Activated B cell treated with CpG ODN at 0.5 μM for 24 hours (primary cell): ENCODE results near the gene LAPTM5. TPM values are rescaled to one million over a fixed set of nuclear protein-coding genes. Genes with fewer than 3 reads are reported as not detected.

ENCODE experiments used
- ATAC-seq: fragments of 200-7000 bp; cut with Tn5 transposase; one replicate; pipeline ENCODE4 v1.10.0; 2021; ENCODE audit warnings: low read depth, mild to moderate bottlenecking, moderate library complexity
- CTCF ChIA-PET: fragments of 350-600 bp; sonication (Branson Sonifier 250); formaldehyde crosslinking; loops from one replicate; lab custom pipeline; 2021; ENCODE audit warnings: antibody characterized with exemption; lab: Charles Lee
- POLR2A ChIA-PET: fragments of 350-600 bp; sonication (Branson Sonifier 250); formaldehyde crosslinking; loops from one replicate; lab custom pipeline; 2021; ENCODE audit warnings: antibody characterized with exemption; lab: Charles Lee
- DNase-seq: peaks from one replicate; pipeline ENCODE4 v3.0.0; 2022
- H3K27ac Mint-ChIP-seq: one replicate; pipeline ENCODE4 v1.8.0; 2020; ENCODE audit warnings: mixed read lengths
- H3K27me3 Mint-ChIP-seq: one replicate; pipeline ENCODE4 v1.8.0; 2021; ENCODE audit warnings: mixed read lengths
- H3K36me3 Mint-ChIP-seq: one replicate; pipeline ENCODE4 v1.8.0; 2021; ENCODE audit warnings: low read depth, mixed read lengths
- H3K4me1 Mint-ChIP-seq: one replicate; pipeline ENCODE4 v1.8.0; 2021; ENCODE audit warnings: mixed read lengths
- H3K4me3 Mint-ChIP-seq: one replicate; pipeline ENCODE4 v1.8.0; 2020; ENCODE audit warnings: mild to moderate bottlenecking, mixed read lengths
- H3K9me3 Mint-ChIP-seq: one replicate; pipeline ENCODE4 v1.8.0; 2020; ENCODE audit warnings: mixed read lengths
- intact Hi-C: fragments of 100-400 bp; cut with micrococcal nuclease; formaldehyde crosslinking; loops from one replicate; pipeline ENCODE4 v1.15.1; 2024
- total RNA-seq: library from RNA; stranded (reverse); gene quantifications from 2 replicates; pipeline ENCODE4 v1.2.3, GENCODE V29; 2022
- TF ChIP-seq, protein P1 (sequence below): fragments of 200-600 bp; IDR thresholded peaks from one replicate; pipeline ENCODE4 v1.8.0; 2022; ENCODE audit warnings: antibody characterized with exemption, mild to moderate bottlenecking

Gene LAPTM5
- total RNA-seq, 1 donor from 2014 or later, result 766 TPM

DNA sequence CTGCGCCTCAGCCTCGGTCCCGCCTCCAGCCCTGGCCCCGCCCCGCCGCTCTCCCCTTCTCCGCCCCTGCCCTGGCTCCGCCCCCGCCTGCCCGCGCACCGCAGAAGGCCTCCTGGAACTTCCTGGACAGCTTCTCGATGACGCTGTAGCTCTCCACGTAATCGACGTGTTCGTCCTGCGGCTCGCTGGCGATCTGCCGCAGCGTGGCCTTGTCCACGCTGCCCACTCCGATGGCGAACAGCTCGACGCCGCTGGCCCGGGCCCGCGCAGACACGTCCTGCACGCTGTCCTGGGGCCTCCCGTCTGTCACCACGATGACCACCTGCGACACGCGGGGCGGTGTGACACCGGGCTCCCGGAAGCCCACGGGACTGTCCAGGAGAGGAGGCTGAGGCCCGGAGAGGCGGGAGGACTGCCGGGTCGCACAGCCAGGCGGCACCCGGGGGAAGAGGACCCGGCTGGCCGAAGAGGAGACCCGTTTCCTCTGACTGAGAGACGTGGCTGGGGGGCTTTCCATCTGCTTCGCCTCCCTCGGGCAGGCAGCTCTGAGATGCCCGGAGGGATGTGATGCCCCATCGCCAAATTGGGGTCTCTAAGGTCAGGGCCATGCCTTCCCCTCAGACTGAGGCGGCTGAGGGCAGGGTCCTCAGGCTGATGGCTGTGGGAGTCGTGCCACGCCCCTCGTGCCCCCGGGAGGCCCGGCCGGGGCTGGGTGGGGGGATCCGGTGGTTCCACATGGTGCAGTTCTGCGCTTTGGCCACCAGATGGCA, 38.8 kb downstream of the LAPTM5 start:
- ATAC-seq (peak; percentile 66), DNase-seq (peak; percentile 87)
- ChIA-PET POLR2A (interaction anchor here (0.5 to 5.1 kb wide), 19 partner anchors 11 to 1531 kb away, joined by 3 to 182 read pairs (median 7); partner anchors contain the start of genes LAPTM5, SNRNP40 and ZCCHC17), CTCF (interaction anchor here (0.7 to 5.6 kb wide), 23 partner anchors 10 to 1482 kb away, joined by 3 to 232 read pairs (median 7); partner anchors contain the start of genes LAPTM5, PTPRU and SDC3)
- H3K36me3 Mint-ChIP-seq, result peaks cover 20% of the 10 kb centered on the region
- TF ChIP-seq, protein P1, sequence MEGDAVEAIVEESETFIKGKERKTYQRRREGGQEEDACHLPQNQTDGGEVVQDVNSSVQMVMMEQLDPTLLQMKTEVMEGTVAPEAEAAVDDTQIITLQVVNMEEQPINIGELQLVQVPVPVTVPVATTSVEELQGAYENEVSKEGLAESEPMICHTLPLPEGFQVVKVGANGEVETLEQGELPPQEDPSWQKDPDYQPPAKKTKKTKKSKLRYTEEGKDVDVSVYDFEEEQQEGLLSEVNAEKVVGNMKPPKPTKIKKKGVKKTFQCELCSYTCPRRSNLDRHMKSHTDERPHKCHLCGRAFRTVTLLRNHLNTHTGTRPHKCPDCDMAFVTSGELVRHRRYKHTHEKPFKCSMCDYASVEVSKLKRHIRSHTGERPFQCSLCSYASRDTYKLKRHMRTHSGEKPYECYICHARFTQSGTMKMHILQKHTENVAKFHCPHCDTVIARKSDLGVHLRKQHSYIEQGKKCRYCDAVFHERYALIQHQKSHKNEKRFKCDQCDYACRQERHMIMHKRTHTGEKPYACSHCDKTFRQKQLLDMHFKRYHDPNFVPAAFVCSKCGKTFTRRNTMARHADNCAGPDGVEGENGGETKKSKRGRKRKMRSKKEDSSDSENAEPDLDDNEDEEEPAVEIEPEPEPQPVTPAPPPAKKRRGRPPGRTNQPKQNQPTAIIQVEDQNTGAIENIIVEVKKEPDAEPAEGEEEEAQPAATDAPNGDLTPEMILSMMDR, result peak; percentile 92
- intact Hi-C loops, result loop anchor here (1.0 to 5.0 kb wide), 9 partner anchors 35 to 1537 kb away; partner anchors contain the start of genes PUM1, SNRNP40, SRSF4 and ZCCHC17
- peak overlapping the region; percentile 87 for H3K4me3 Mint-ChIP-seq
- no peaks in the 10 kb centered on the region for H3K9me3 Mint-ChIP-seq
- H3K4me1 Mint-ChIP-seq, result peaks cover 42% of the 10 kb centered on the region
- H3K27me3 Mint-ChIP-seq, result no peaks in the 10 kb centered on the region
- peak overlapping the region; percentile 91 for H3K27ac Mint-ChIP-seq

DNA sequence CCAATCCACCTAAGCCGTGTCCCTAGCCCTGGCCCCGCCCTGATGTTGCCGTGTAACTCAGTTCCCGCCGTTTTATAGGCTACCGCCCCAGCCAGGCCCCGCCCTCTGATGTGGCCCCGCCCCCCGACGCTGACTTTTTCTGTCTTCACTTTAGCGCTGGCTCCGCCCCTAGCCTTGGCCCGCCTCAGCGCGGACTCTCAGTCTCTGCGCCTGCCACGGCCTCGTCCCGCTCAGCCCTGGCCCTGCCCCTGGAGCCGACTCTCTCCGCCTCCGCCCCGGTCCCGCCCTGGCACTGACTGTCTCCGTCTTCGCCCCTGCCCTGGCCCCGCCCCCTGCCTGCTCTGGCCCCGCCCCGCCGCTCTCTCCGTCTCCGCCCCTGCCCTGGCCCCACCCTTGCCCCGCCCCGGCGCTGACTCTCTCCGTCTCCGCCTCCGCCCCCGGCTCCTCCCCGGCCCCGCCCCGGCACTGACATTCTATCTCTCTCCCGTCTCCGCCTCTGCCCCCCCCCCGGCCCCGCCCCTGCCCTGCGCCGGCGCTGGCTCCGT, 39.4 kb downstream of the LAPTM5 start:
- DNase-seq (peak; percentile 97), ATAC-seq (peak; percentile 84)
- Mint-ChIP-seq H3K36me3 (peaks cover 18% of the 10 kb centered on the region), H3K27me3 (no peaks in the 10 kb centered on the region), H3K9me3 (no peaks in the 10 kb centered on the region), H3K4me1 (peaks cover 41% of the 10 kb centered on the region), H3K4me3 (peak overlapping the region; percentile 88), H3K27ac (peak overlapping the region; percentile 91)
- POLR2A ChIA-PET, result interaction anchor here (0.5 to 5.1 kb wide), 14 partner anchors 12 to 1532 kb away, joined by 4 to 182 read pairs (median 10); partner anchors contain the start of genes LAPTM5, SNRNP40 and ZCCHC17
- CTCF ChIA-PET, result interaction anchor here (1.0 to 5.6 kb wide), 18 partner anchors 11 to 1481 kb away, joined by 3 to 232 read pairs (median 14); partner anchors contain the start of genes LAPTM5, PTPRU and SDC3
- TF ChIP-seq, protein P1, result no peak
- intact Hi-C loops, result loop anchor here (1.0 to 5.0 kb wide), 4 partner anchors 36 to 1536 kb away; partner anchors contain the start of genes PUM1, SNRNP40, SRSF4 and ZCCHC17

DNA sequence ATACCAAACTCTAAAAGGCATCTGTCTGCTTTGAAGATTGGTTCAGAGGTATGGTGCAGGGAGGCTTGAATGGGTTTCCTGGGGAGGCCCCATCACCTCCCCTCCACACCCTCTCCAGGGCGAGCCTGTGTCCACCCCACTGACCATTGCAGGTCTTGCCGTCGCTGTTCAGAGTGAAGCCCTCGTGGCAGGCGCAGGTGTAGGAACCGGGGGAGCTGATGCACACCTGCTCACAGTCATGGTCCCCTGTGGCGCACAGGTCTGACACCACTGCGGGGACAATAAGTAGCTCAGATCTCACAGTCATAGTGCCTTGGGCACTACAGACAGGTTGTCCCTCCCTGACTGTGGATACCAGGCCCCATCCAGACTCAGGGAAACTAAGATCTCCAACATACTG, 40.9 kb downstream of the LAPTM5 start:
- TF ChIP-seq, protein P1, result no peak
- Mint-ChIP-seq H3K9me3 (no peaks in the 10 kb centered on the region), H3K36me3 (peaks cover 4% of the 10 kb centered on the region), H3K4me1 (peaks cover 30% of the 10 kb centered on the region), H3K4me3 (peak overlapping the region; percentile 73), H3K27me3 (peaks cover 5% of the 10 kb centered on the region), H3K27ac (peak overlapping the region; percentile 25)
- ATAC-seq, result no peak
- CTCF ChIA-PET, result interaction anchor here (1.6 kb wide), 1 partner anchor 1480 kb away, joined by 4 read pairs; the partner anchor contains the start of gene PTPRU
- POLR2A ChIA-PET, result no interaction called here
- DNase-seq, result no peak
- intact Hi-C loops, result loop anchor here (5.0 kb wide), 1 partner anchor 1534 kb away; the partner anchor contains the start of gene SRSF4

DNA sequence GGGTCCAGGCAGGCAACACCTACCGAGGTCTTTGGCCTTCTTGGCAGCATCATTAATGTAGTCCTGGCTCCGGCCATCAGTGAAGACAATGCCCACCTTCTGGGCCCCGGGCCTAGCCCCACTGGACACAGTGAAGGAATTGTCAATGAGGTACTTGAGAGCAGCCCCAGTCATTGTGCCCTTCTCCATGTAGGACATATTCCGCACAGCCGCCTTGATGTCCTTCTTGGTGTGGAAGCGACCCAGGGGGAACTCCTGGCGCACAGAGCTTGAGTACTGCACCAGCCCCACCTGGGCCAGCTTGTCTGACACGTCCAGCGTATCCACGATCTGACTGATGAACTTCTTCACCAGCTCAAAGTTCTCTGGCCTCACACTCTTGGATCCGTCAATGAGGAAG, 41.7 kb downstream of the LAPTM5 start:
- intact Hi-C loops, result loop anchor here (5.0 kb wide), 1 partner anchor 1534 kb away; the partner anchor contains the start of gene SRSF4
- CTCF ChIA-PET, result interaction anchor here (0.5 to 1.6 kb wide), 2 partner anchors 195 to 1479 kb away, joined by 3 to 4 read pairs; partner anchors contain the start of gene PTPRU
- TF ChIP-seq, protein P1, result no peak
- H3K9me3 Mint-ChIP-seq, result no peaks in the 10 kb centered on the region
- no peak for DNase-seq
- H3K27ac Mint-ChIP-seq, result no peak overlapping the region
- H3K36me3 Mint-ChIP-seq, result peaks cover 1% of the 10 kb centered on the region
- no peak overlapping the region for H3K4me3 Mint-ChIP-seq
- no peak for ATAC-seq
- POLR2A ChIA-PET, result no interaction called here
- peaks cover 5% of the 10 kb centered on the region for H3K27me3 Mint-ChIP-seq
- peaks cover 23% of the 10 kb centered on the region for H3K4me1 Mint-ChIP-seq
